H9 (cell line): ENCODE measurements around the gene CDH8. TPM values are rescaled to one million over a fixed set of nuclear protein-coding genes. Genes with fewer than 3 reads are reported as not detected.

ENCODE experiments used
- DNase-seq: peaks from one replicate; pipeline ENCODE4 v3.0.0-alpha.2; 2017
- H2AFZ ChIP-seq: one replicate; pipeline ENCODE4 v1.6.1; 2013; ENCODE audit warnings: mild to moderate bottlenecking, low read length, control low read depth, moderate library complexity
- H2AK5ac ChIP-seq: 2 replicates; pipeline ENCODE4 v1.6.1; 2013; ENCODE audit warnings: low read length, control low read depth, mixed read lengths; ENCODE audit not compliant: insufficient read length
- H2BK120ac ChIP-seq: one replicate; pipeline ENCODE4 v1.6.1; 2013; ENCODE audit warnings: low read depth, mild to moderate bottlenecking, low read length, control low read depth, inconsistent platforms; ENCODE audit not compliant: poor library complexity, severe bottlenecking
- H2BK12ac ChIP-seq: 2 replicates; pipeline ENCODE4 v1.6.1; 2013; ENCODE audit warnings: low read length, control low read depth, mixed read lengths, low read depth; ENCODE audit not compliant: insufficient read length
- H2BK15ac ChIP-seq: 2 replicates; pipeline ENCODE4 v1.6.1; 2013; ENCODE audit warnings: low read depth, low read length, control low read depth
- H2BK20ac ChIP-seq: one replicate; pipeline ENCODE4 v1.6.1; 2013; ENCODE audit warnings: low read depth, mild to moderate bottlenecking, low read length, control low read depth, inconsistent platforms; ENCODE audit not compliant: poor library complexity, severe bottlenecking
- H2BK5ac ChIP-seq: 2 replicates; pipeline ENCODE4 v1.6.1; 2013; ENCODE audit warnings: low read length, control low read depth, mixed read lengths; ENCODE audit not compliant: insufficient read length
- H3K14ac ChIP-seq: 2 replicates; pipeline ENCODE4 v1.6.1; 2013; ENCODE audit warnings: low read length, control low read depth; ENCODE audit not compliant: insufficient read depth
- H3K18ac ChIP-seq: 2 replicates; pipeline ENCODE4 v1.6.1; 2013; ENCODE audit warnings: low read depth, mild to moderate bottlenecking, mixed read lengths, low read length, control low read depth; ENCODE audit not compliant: insufficient read length
- H3K23ac ChIP-seq: 2 replicates; pipeline ENCODE4 v1.6.1; 2013; ENCODE audit warnings: low read length, control low read depth, mixed read lengths, low read depth; ENCODE audit not compliant: insufficient read length
- H3K23me2 ChIP-seq: 2 replicates; pipeline ENCODE4 v1.6.1; 2013; ENCODE audit warnings: low read depth, mild to moderate bottlenecking, mixed read lengths, low read length, control low read depth; ENCODE audit not compliant: insufficient read length, poor library complexity, severe bottlenecking
- H3K27ac ChIP-seq: 2 replicates; pipeline ENCODE4 v1.5.1; 2013; ENCODE audit warnings: low read length, control low read depth, mixed read lengths, low read depth; ENCODE audit not compliant: insufficient read length
- H3K27me3 ChIP-seq: 2 replicates; pipeline ENCODE4 v1.6.1; 2013; ENCODE audit warnings: low read length, control low read depth, inconsistent platforms; ENCODE audit not compliant: insufficient read depth
- H3K4ac ChIP-seq: 2 replicates; pipeline ENCODE4 v1.6.1; 2013; ENCODE audit warnings: low read depth, mild to moderate bottlenecking, control low read depth, inconsistent platforms, low read length, moderate library complexity
- H3K4me1 ChIP-seq: 2 replicates; pipeline ENCODE4 v1.6.1; 2013; ENCODE audit warnings: low read length, control low read depth, inconsistent platforms; ENCODE audit not compliant: insufficient read depth
- H3K4me2 ChIP-seq: 2 replicates; pipeline ENCODE4 v1.6.1; 2013; ENCODE audit warnings: low read length, control low read depth, mixed read lengths; ENCODE audit not compliant: insufficient read length, insufficient read depth
- H3K56ac ChIP-seq: 2 replicates; pipeline ENCODE4 v1.6.1; 2013; ENCODE audit warnings: low read depth, mild to moderate bottlenecking, mixed read lengths, low read length, control low read depth; ENCODE audit not compliant: insufficient read length
- H3K79me1 ChIP-seq: 2 replicates; pipeline ENCODE4 v1.6.1; 2013; ENCODE audit warnings: low read depth, mild to moderate bottlenecking, moderate library complexity, low read length, control low read depth, inconsistent platforms; ENCODE audit not compliant: insufficient read depth, poor library complexity, severe bottlenecking
- H3K79me2 ChIP-seq: 2 replicates; pipeline ENCODE4 v1.6.1; 2013; ENCODE audit warnings: low read length, control low read depth, inconsistent platforms; ENCODE audit not compliant: insufficient read depth
- H3K9ac ChIP-seq: 2 replicates; pipeline ENCODE4 v1.6.1; 2013; ENCODE audit warnings: low read length, control low read depth, mixed read lengths; ENCODE audit not compliant: insufficient read length; ENCODE audit errors: extremely low read depth
- H3K9me3 ChIP-seq: one replicate; pipeline ENCODE4 v1.6.1; 2013; ENCODE audit warnings: low read depth, low read length, inconsistent platforms; ENCODE audit not compliant: control insufficient read depth
- H3T11ph ChIP-seq: one replicate; pipeline ENCODE4 v1.6.1; 2013; ENCODE audit warnings: mild to moderate bottlenecking, low read length, control low read depth, inconsistent platforms
- H4K20me1 ChIP-seq: one replicate; pipeline ENCODE4 v1.6.1; 2013; ENCODE audit not compliant: control insufficient read depth, insufficient read length, insufficient read depth
- H4K5ac ChIP-seq: 2 replicates; pipeline ENCODE4 v1.6.1; 2013; ENCODE audit warnings: low read depth, mild to moderate bottlenecking, mixed read lengths, low read length, control low read depth; ENCODE audit not compliant: insufficient read length
- H4K8ac ChIP-seq: replicated peaks from 2 replicates; pipeline ENCODE4 v1.6.1; 2013; ENCODE audit warnings: low read length, control low read depth, mixed read lengths, low read depth; ENCODE audit not compliant: insufficient read length
- H4K91ac ChIP-seq: 2 replicates; pipeline ENCODE4 v1.6.1; 2013; ENCODE audit warnings: low read depth, mild to moderate bottlenecking, moderate library complexity, mixed read lengths, low read length, control low read depth; ENCODE audit not compliant: insufficient read length
- H3K27ac Mint-ChIP-seq, 3 experiments: 2 replicates in 2 of 3; 3 replicates in 1 of 3; pipeline ENCODE4 v1.8.0; 2020 to 2021; ENCODE audit warnings: mixed read lengths in 3 of 3, mild to moderate bottlenecking in 1 of 3, moderate library complexity in 1 of 3
- H3K27me3 Mint-ChIP-seq: 2 replicates; pipeline ENCODE4 v1.8.0; 2021; ENCODE audit warnings: low read depth, mild to moderate bottlenecking, moderate library complexity, mixed read lengths
- H3K36me3 Mint-ChIP-seq, 3 experiments: 2 replicates in 2 of 3; 3 replicates in 1 of 3; pipeline ENCODE4 v1.8.0; 2020 to 2021; ENCODE audit warnings: low read depth in 3 of 3, mixed read lengths in 3 of 3; ENCODE audit not compliant: insufficient read depth in 1 of 3
- H3K4me1 Mint-ChIP-seq, 2 experiments: 2 replicates each; pipeline ENCODE4 v1.8.0; 2020; ENCODE audit warnings: mixed read lengths in 2 of 2
- H3K4me3 Mint-ChIP-seq, 2 experiments: 2 replicates in 1 of 2; 3 replicates in 1 of 2; pipeline ENCODE4 v1.8.0; 2020 to 2021; ENCODE audit warnings: mild to moderate bottlenecking in 2 of 2, mixed read lengths in 2 of 2, moderate library complexity in 1 of 2
- H3K9me3 Mint-ChIP-seq, 2 experiments: 2 replicates in 1 of 2; 3 replicates in 1 of 2; pipeline ENCODE4 v1.8.0; 2020; ENCODE audit warnings: mild to moderate bottlenecking in 2 of 2, mixed read lengths in 2 of 2, moderate library complexity in 1 of 2
- WGBS: extraction: QIAGEN DNeasy Blood & Tissue Kit; methylation state at CpG from one replicate; pipeline ENCODE4 v1.1.7; 2013; ENCODE audit warnings: missing lambda C conversion rate, low lambda C conversion rate, mixed read lengths; ENCODE audit not compliant: insufficient read length; ENCODE audit errors: extremely low coverage; 5-methylcytosine and 5-hydroxymethylcytosine counted together
- total RNA-seq: library from RNA; stranded (reverse); gene quantifications from 2 replicates; pipeline ENCODE4 v1.2.1, GENCODE V29; 2021
- TF ChIP-seq, protein P1 (sequence below): fragments of 200-600 bp; sonication (generic); conservative IDR thresholded peaks from 3 replicates; pipeline ENCODE4 v1.8.0; 2021; ENCODE audit warnings: antibody characterized with exemption, mild to moderate bottlenecking

The CDH8 gene
- total RNA-seq, 1 experiment from 2014 or later = 12.0 TPM

DNA sequence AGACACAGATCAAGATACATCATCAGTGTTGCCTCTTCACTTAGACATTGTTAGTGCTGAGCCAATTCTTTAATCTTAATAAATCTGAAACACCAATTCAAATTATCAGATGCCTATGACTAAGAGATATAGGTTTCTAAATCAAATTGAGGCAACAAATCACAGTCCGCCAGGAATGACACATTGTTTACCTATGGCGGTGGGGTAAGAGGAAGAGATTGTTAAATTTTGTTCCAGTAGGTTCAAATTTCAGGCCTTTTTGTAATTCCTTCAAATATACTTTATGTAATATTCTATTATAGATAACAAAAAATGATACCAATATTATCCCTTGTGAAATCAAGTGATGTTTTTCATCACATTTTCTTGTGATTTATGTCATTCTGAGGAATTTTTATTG, 145.9 kb downstream of the CDH8 start:
- WGBS = no CpG with 5 or more reads among the region's 2 CpGs
- Histone ChIP-seq H3K9me3 (no peaks in the 10 kb centered on the region), H4K20me1 (no peaks in the 10 kb centered on the region), H4K8ac (no peak overlapping the region), H3K4ac (no peak overlapping the region), H2BK12ac (no peak overlapping the region), H3K27me3 (no peaks in the 10 kb centered on the region), H3K79me1 (no peaks in the 10 kb centered on the region), H3K14ac (no peak overlapping the region), H4K91ac (no peak overlapping the region), H2AK5ac (no peak overlapping the region), H2BK5ac (no peak overlapping the region), H2BK120ac (no peak overlapping the region), H2BK20ac (no peak overlapping the region), H2BK15ac (no peak overlapping the region), H4K5ac (no peak overlapping the region), H3K79me2 (no peaks in the 10 kb centered on the region), H3K23me2 (no peaks in the 10 kb centered on the region), H3K23ac (no peak overlapping the region), H3K56ac (no peak overlapping the region), H3K27ac (no peak overlapping the region), H3K4me2 (no peak overlapping the region), H3K18ac (no peak overlapping the region), H3T11ph (no peak overlapping the region), H3K9ac (no peak overlapping the region), H2AFZ (no peak overlapping the region), H3K4me1 (peaks cover 2% of the 10 kb centered on the region; the same call in 1 of the 2 replicates)
- DNase-seq = no peak
- Mint-ChIP-seq H3K36me3 (peaks cover 3 to 13% (median 9%) of the 10 kb centered on the region in 3 experiments; a peak in 6 of 7 replicates), H3K4me1 (peaks cover 11 to 25% of the 10 kb centered on the region in 2 experiments), H3K4me3 (no peak overlapping the region), H3K27me3 (no peaks in the 10 kb centered on the region), H3K27ac (no peak overlapping the region), H3K9me3 (peaks cover 0 to 7% of the 10 kb centered on the region in 2 experiments; a peak in 3 of 5 replicates)
- TF ChIP-seq, protein P1, sequence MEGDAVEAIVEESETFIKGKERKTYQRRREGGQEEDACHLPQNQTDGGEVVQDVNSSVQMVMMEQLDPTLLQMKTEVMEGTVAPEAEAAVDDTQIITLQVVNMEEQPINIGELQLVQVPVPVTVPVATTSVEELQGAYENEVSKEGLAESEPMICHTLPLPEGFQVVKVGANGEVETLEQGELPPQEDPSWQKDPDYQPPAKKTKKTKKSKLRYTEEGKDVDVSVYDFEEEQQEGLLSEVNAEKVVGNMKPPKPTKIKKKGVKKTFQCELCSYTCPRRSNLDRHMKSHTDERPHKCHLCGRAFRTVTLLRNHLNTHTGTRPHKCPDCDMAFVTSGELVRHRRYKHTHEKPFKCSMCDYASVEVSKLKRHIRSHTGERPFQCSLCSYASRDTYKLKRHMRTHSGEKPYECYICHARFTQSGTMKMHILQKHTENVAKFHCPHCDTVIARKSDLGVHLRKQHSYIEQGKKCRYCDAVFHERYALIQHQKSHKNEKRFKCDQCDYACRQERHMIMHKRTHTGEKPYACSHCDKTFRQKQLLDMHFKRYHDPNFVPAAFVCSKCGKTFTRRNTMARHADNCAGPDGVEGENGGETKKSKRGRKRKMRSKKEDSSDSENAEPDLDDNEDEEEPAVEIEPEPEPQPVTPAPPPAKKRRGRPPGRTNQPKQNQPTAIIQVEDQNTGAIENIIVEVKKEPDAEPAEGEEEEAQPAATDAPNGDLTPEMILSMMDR = no peak
